Measurements from ENCODE around the gene MCCC1. TPM values are rescaled to one million over a fixed set of nuclear protein-coding genes. Genes with fewer than 3 reads are reported as not detected.

MCCC1 gene
- total and polyA plus RNA-seq, 2 of the 13 experiments (the other 11 are each of a cell fraction or from before 2014, with no cell fraction given) = 11.7 to 30.1 TPM

GRCh38 chr3:183033746-183034145 lies 65.5 kb downstream of the MCCC1 start:
- no peak overlapping the region for H3K9ac ChIP-seq (ENCODE audit: insufficient read depth, low read depth, low read length)
- FAIRE-seq = no peak
- no peak for ATAC-seq
- H3K27me3 ChIP-seq (ENCODE audit: control insufficient read depth in 1 of 2, insufficient read depth in 2 of 2, low read length in 2 of 2) = no peaks in the 10 kb centered on the region
- H3K36me3 ChIP-seq (replicated peaks in 1 of 2; ENCODE audit: control insufficient read depth in 1 of 2, insufficient read depth in 2 of 2, low read length in 2 of 2) = peaks cover 8 to 47% of the 10 kb centered on the region in 2 experiments; a peak in 4 of 5 replicates
- 0 out of 2 replicates have a peak, but pooled peaks cover 3% of the 10 kb centered on the region for H4K20me1 ChIP-seq (ENCODE audit: insufficient read depth, low read length)
- 96% methylated on average over 2 of the region's 2 CpGs for WGBS (ENCODE audit: low lambda C conversion rate)
- ChIA-PET CTCF (ENCODE audit: low intra/inter-chr PET ratio, low total read pairs) (no interaction called here), POLR2A (no interaction called here)
- intact Hi-C loops (cut with micrococcal nuclease; ENCODE audit: unreplicated experiment) (no loop called here), in situ Hi-C loops (cut with HindIII; ENCODE audit: extremely low pct_ligation_motif_present, low pct_unique_long_range_greater_than_20kb) (no loop called here)
- H3K4me2 ChIP-seq (ENCODE audit: low read depth, low read length) = no peak overlapping the region
- H2AFZ ChIP-seq (ENCODE audit: low read length) = no peak overlapping the region
- no peak overlapping the region for H3K4me3 ChIP-seq (replicated peaks in 1 of 3; ENCODE audit: insufficient read depth in 1 of 3, low read depth in 2 of 3, low read length in 3 of 3)
- no peaks in the 10 kb centered on the region for H3K79me2 ChIP-seq (ENCODE audit: insufficient read depth, low read length)
- no peak for DNase-seq (ENCODE audit: low spot score)
- no peak overlapping the region for H3K27ac ChIP-seq (ENCODE audit: extremely low read length, insufficient read depth, low read length)
- no peaks in the 10 kb centered on the region for H3K9me3 ChIP-seq (ENCODE audit: low read length)
- H3K4me1 ChIP-seq (ENCODE audit: insufficient read depth, low read length) = no peaks in the 10 kb centered on the region
- no TSS peak for BruUV-seq (replicated peaks)
- no peak for TF ChIP-seq SAP130 (CRISPR knock-in tag; IDR thresholded peaks at IDR 0.05; ENCODE audit: low read depth)
- TF ChIP-seq ZNF768 (CRISPR knock-in tag; IDR thresholded peaks at IDR 0.05) = no peak
- no peak for TF ChIP-seq ZNF30 (CRISPR knock-in tag; IDR thresholded peaks at IDR 0.05)
- TF ChIP-seq HOXA7 (CRISPR knock-in tag; IDR thresholded peaks at IDR 0.05) = no peak
- TF ChIP-seq MEIS2 (CRISPR knock-in tag; IDR thresholded peaks at IDR 0.05) = no peak
- TF ChIP-seq PRMT3 (CRISPR knock-in tag; IDR thresholded peaks at IDR 0.05; ENCODE audit: borderline replicate concordance, low read depth) = no peak
- no peak for TF ChIP-seq E2F5 (CRISPR knock-in tag; conservative IDR thresholded peaks at IDR 0.05)
- no peak for TF ChIP-seq ZNF34 (CRISPR knock-in tag; IDR thresholded peaks at IDR 0.05; ENCODE audit: borderline replicate concordance)
- no peak for TF ChIP-seq ZNF704 (CRISPR knock-in tag; IDR thresholded peaks at IDR 0.05; ENCODE audit: borderline replicate concordance)
- no peak for TF ChIP-seq KDM5A (IDR thresholded peaks at IDR 0.05; ENCODE audit: borderline replicate concordance, low read length)
- TF ChIP-seq, protein P1, sequence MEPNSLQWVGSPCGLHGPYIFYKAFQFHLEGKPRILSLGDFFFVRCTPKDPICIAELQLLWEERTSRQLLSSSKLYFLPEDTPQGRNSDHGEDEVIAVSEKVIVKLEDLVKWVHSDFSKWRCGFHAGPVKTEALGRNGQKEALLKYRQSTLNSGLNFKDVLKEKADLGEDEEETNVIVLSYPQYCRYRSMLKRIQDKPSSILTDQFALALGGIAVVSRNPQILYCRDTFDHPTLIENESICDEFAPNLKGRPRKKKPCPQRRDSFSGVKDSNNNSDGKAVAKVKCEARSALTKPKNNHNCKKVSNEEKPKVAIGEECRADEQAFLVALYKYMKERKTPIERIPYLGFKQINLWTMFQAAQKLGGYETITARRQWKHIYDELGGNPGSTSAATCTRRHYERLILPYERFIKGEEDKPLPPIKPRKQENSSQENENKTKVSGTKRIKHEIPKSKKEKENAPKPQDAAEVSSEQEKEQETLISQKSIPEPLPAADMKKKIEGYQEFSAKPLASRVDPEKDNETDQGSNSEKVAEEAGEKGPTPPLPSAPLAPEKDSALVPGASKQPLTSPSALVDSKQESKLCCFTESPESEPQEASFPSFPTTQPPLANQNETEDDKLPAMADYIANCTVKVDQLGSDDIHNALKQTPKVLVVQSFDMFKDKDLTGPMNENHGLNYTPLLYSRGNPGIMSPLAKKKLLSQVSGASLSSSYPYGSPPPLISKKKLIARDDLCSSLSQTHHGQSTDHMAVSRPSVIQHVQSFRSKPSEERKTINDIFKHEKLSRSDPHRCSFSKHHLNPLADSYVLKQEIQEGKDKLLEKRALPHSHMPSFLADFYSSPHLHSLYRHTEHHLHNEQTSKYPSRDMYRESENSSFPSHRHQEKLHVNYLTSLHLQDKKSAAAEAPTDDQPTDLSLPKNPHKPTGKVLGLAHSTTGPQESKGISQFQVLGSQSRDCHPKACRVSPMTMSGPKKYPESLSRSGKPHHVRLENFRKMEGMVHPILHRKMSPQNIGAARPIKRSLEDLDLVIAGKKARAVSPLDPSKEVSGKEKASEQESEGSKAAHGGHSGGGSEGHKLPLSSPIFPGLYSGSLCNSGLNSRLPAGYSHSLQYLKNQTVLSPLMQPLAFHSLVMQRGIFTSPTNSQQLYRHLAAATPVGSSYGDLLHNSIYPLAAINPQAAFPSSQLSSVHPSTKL (CRISPR knock-in tag; IDR thresholded peaks at IDR 0.05) = no peak
- no peak for TF ChIP-seq ZNF12 (CRISPR knock-in tag; IDR thresholded peaks at IDR 0.05)
- no peak for TF ChIP-seq ZNF749 (CRISPR knock-in tag; IDR thresholded peaks at IDR 0.05; ENCODE audit: borderline replicate concordance)
- TF ChIP-seq ZNF589 (CRISPR knock-in tag; conservative IDR thresholded peaks at IDR 0.05) = no peak
- TF ChIP-seq IRF9 (CRISPR knock-in tag; IDR thresholded peaks at IDR 0.05; ENCODE audit: borderline replicate concordance) = no peak
- TF ChIP-seq LCORL (IDR thresholded peaks at IDR 0.05) = no peak
- TF ChIP-seq LCORL (CRISPR knock-in tag; IDR thresholded peaks at IDR 0.05) = no peak
- no peak for TF ChIP-seq IRX3 (CRISPR knock-in tag; IDR thresholded peaks at IDR 0.05; ENCODE audit: borderline replicate concordance, low read depth)
- TF ChIP-seq, protein P2, sequence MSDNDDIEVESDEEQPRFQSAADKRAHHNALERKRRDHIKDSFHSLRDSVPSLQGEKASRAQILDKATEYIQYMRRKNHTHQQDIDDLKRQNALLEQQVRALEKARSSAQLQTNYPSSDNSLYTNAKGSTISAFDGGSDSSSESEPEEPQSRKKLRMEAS (IDR thresholded peaks at IDR 0.05) = no peak

All from HepG2 (cell line).